SK-N-MC (cell line): Measurements from ENCODE around the gene ICE2.

Experiments used
- EZH2 ChIP-seq: fragments of 200-600 bp; sonication (generic); IDR thresholded peaks from one replicate; pipeline ENCODE4 v1.6.1; 2017; ENCODE audit warnings: antibody characterized with exemption
- FOXP2 ChIP-seq: optimal IDR thresholded peaks from 2 replicates; pipeline ENCODE3; 2011; ENCODE audit warnings: mild to moderate bottlenecking, moderate library complexity; ENCODE audit not compliant: insufficient read depth; ENCODE audit errors: extremely low read length, control extremely low read depth

DNA sequence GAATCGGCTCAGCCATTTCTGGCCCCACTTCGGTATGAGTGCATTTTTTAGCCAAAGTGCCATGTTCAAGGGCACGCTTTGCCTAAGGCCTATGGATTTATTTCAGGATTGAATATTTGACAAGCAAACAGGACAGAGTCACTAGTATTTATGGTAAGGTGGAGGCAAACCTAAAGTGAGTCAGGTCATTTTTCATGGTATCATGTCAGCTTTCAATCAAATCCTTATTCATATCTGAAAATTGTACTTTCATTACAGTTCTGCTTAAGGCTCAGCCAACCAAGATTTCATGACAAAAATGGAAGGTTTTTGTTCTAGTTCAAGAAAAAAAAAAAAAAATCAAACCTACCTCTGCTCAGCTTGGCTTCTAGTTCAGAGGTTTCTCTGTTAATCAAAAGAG lies 30.5 kb upstream of the ICE2 start:
- TF ChIP-seq EZH2 (no peak), FOXP2 (no peak)
